Adrenal gland (tissue), 12 donors: ENCODE results near the gene ARHGAP19. TPM values are rescaled to one million over a fixed set of nuclear protein-coding genes. Genes with fewer than 3 reads are reported as not detected.

Experiments
- DNase-seq, 7 donors: peaks; one replicate each; pipeline ENCODE4 v3.0.0-alpha.2; 2019 to 2020
- H3K27ac ChIP-seq, 5 donors: fragments of 200-600 bp; sonication (generic) in 4 of 5; 1 replicate in 3 of 5; 2 replicates in 2 of 5; pipeline versions ENCODE4 v1.5.1 to v1.8.0; 2016 to 2020; ENCODE audit warnings: mild to moderate bottlenecking in 1 of 5
- H3K27me3 ChIP-seq: fragments of 200-600 bp; 2 replicates; pipeline ENCODE4 v1.8.0; 2021
- H3K36me3 ChIP-seq, 2 donors: fragments of 200-600 bp; replicated peaks in 1 of 2; 1 replicate in 1 of 2; 2 replicates in 1 of 2; pipeline versions ENCODE4 v1.5.1 to v1.8.0; 2018 to 2022
- H3K4me1 ChIP-seq, 2 donors: fragments of 200-600 bp; replicated peaks in 1 of 2; 1 replicate in 1 of 2; 2 replicates in 1 of 2; pipeline versions ENCODE4 v1.5.1 to v1.8.0; 2018 to 2021
- H3K4me3 ChIP-seq, 4 donors: fragments of 200-600 bp; sonication (generic) in 3 of 4; one replicate each; pipeline ENCODE4 v1.5.1; 2016 to 2018
- H3K9me3 ChIP-seq, 3 donors: fragments of 200-600 bp; sonication (generic) in 1 of 3; replicated peaks in 1 of 3; 1 replicate in 2 of 3; 2 replicates in 1 of 3; pipeline versions ENCODE4 v1.5.1 to v1.8.0; 2016 to 2021
- CTCF ChIP-seq, 6 experiments: fragments of 450-650 bp in 4 of 6; fragments of 200-600 bp in 2 of 6; sonication (generic) in 1 of 6; IDR thresholded peaks; 1 replicate in 5 of 6; 2 replicates in 1 of 6; pipeline versions ENCODE4 v1.5.1 to v1.8.0; 2016 to 2021; ENCODE audit warnings: antibody characterized with exemption in 6 of 6, mild to moderate bottlenecking in 2 of 6, moderate library complexity in 1 of 6
- POLR2A ChIP-seq, 2 donors: fragments of 450-650 bp; IDR thresholded peaks; one replicate each; pipeline ENCODE4 v1.6.1; 2017; ENCODE audit warnings: antibody characterized with exemption in 2 of 2, mild to moderate bottlenecking in 2 of 2, moderate library complexity in 1 of 2
- WGBS, 4 donors: extraction: QIAGEN DNeasy Blood & Tissue Kit in 2 of 4; methylation state at CpG; one replicate each; pipeline versions ENCODE4 v1.1.5 to v1.1.7; 2013 to 2017; 5-methylcytosine and 5-hydroxymethylcytosine counted together
- intact Hi-C, 2 donors: fragments of 100-400 bp; cut with DNase I; formaldehyde crosslinking; loops; one replicate each; pipeline versions ENCODE4 v1.14.1 to v1.15.0; 2022 to 2023
- polyA plus RNA-seq, 3 donors: library from polyadenylated mRNA; stranded (reverse); fragments of 200-250 nt in 2 of 3; fragments of 350-450 nt in 1 of 3; fragmentation: Illumina TruSeq in 1 of 3; extraction: RNeasy Lipid Tissue Mini Kit (QIAGEN cat#74804) in 1 of 3; gene quantifications; one replicate each; pipeline ENCODE4 v1.2.3, GENCODE V29; 2013 to 2014
- total RNA-seq, 9 donors: library from RNA; depleted of rRNA in 4 of 9; stranded (reverse); fragments of >200 nt in 4 of 9; fragments of 120-200 nt in 1 of 9; fragmentation: NEBNext Ultra II Directional in 1 of 9; extraction: Animal tissue kit (Norgen Biotek cat#: 25700) in 1 of 9; gene quantifications; one replicate each; pipeline versions ENCODE4 v1.1.0 to v1.2.4, GENCODE V29; 2013 to 2023
- donor health status: healthy with polysubstance abuse.
- donor health status: Bipolar disorder and iron deficiency.
- donor health status: DM: yes; HTN: yes; CAD: no.
- donor health status: DM: no; HTN: no; CAD: no.
- donor health status: DM: no; HTN: no; CAD: no.
- donor health status: DM: yes; HTN: yes; CAD: no.

ARHGAP19 gene
- total and polyA plus RNA-seq, 12 donors = 1.7 to 15.0 (median 6.8) TPM

DNA sequence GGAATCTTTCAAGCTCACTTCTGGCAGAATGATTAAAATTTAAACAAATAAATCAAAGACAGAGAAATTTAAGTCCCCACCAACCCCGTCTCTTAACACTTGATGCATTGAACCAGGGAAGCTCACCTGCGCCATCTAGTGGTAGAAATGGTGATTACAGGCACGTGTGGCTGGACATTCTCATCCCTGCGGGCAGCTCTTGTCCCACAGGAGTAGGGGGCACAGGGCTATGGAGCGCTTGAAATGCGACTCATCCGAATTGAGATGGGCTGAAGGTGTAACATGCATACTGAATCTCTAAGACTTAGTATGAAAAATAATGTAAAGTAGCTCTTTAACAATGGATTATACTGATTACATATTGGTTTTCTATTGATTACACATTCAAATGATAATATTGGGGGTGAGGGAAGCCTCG, 81.9 kb downstream of the ARHGAP19 start:
- TF ChIP-seq POLR2A (IDR thresholded peaks at IDR 0.05) = no peak
- TF ChIP-seq CTCF (IDR thresholded peaks at IDR 0.05) = peak; percentile 85 to 99 (median 92)
- H3K27ac ChIP-seq = no peak overlapping the region
- intact Hi-C loops = loop anchor here in 1 of 2 donors (2.0 to 10.0 kb wide), 2 partner anchors 138 to 836 kb away; no protein-coding TSS in a partner anchor
- WGBS, 4 donors = 4 to 11% (median 10%) methylated on average over 8 of the region's 8 CpGs
- H3K4me3 ChIP-seq = no peak overlapping the region
- no peaks in the 10 kb centered on the region for H3K9me3 ChIP-seq
- H3K4me1 ChIP-seq = no peaks in the 10 kb centered on the region
- no peaks in the 10 kb centered on the region for H3K27me3 ChIP-seq
- H3K36me3 ChIP-seq = no peaks in the 10 kb centered on the region
- DNase-seq = peak; percentile 45 to 92 (median 68)

- Histone ChIP-seq H3K36me3 (no peaks in the 10 kb centered on the region), H3K4me1 (no peaks in the 10 kb centered on the region), H3K27me3 (no peaks in the 10 kb centered on the region), H3K4me3 (no peak overlapping the region), H3K27ac (no peak overlapping the region), H3K9me3 (no peaks in the 10 kb centered on the region)
- DNase-seq = no peak
- intact Hi-C loops = loop anchor here in 1 of 2 donors (5.0 kb wide), 1 partner anchor 136 kb away; no protein-coding TSS in a partner anchor
- TF ChIP-seq CTCF (IDR thresholded peaks at IDR 0.05) = no peak
- no peak for TF ChIP-seq POLR2A (IDR thresholded peaks at IDR 0.05)
- 45 to 58% (median 49%) methylated on average over 7 of the region's 7 CpGs for WGBS, 4 donors
Observed at GRCh38 chr10:97207756-97208346, 84.6 kb downstream of the ARHGAP19 start.

DNA sequence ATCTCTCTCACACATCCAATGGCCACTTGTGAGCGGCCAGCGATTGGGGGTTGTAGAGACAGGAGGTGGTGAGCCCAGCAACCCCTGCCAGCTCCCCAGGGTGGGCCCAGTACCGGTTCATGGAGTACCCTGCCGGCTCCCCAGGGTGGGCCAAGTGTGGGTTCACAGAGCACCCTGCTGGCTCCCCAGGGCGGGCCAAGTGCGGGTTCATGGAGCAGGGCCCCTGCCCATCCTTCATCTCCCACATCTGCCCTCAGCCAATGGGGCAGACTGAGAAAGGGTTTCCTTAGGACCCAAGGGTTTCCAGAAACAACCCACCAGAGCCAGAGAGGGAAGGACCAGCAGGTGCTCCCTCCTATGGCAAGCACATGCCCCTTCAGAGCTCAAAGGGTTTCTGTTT, 85.3 kb downstream of the ARHGAP19 start:
- Histone ChIP-seq H3K4me1 (no peaks in the 10 kb centered on the region), H3K27ac (no peak overlapping the region), H3K9me3 (no peaks in the 10 kb centered on the region), H3K36me3 (no peaks in the 10 kb centered on the region), H3K27me3 (no peaks in the 10 kb centered on the region), H3K4me3 (no peak overlapping the region)
- intact Hi-C loops = loop anchor here in 1 of 2 donors (5.0 kb wide), 1 partner anchor 135 kb away; no protein-coding TSS in a partner anchor
- WGBS, 4 donors = 83 to 96% (median 90%) methylated on average over 2 to 6 of the region's 6 CpGs
- no peak for DNase-seq
- TF ChIP-seq CTCF (IDR thresholded peaks at IDR 0.05) (no peak), POLR2A (IDR thresholded peaks at IDR 0.05) (no peak)

GRCh38 chr10:97204826-97205679, 87.4 kb downstream of the ARHGAP19 start:
- H3K4me1 ChIP-seq = no peaks in the 10 kb centered on the region
- WGBS, 4 donors = 88 to 95% (median 90%) methylated on average over 9 to 14 of the region's 14 CpGs
- H3K4me3 ChIP-seq = no peak overlapping the region
- H3K27me3 ChIP-seq = no peaks in the 10 kb centered on the region
- no peak for DNase-seq
- TF ChIP-seq CTCF (IDR thresholded peaks at IDR 0.05) (no peak), POLR2A (IDR thresholded peaks at IDR 0.05) (no peak)
- intact Hi-C loops = loop anchor here in 1 of 2 donors (5.0 kb wide), 1 partner anchor 133 kb away; no protein-coding TSS in a partner anchor
- H3K9me3 ChIP-seq = no peaks in the 10 kb centered on the region
- H3K27ac ChIP-seq = no peak overlapping the region
- no peaks in the 10 kb centered on the region for H3K36me3 ChIP-seq
